HG02623 (cell line): Measurements from ENCODE around the gene FBXL13.
"Not testable (repeated sequence)": the region's sequence is repeated elsewhere in the genome, so short reads cannot be mapped to it uniquely, and the experiment has no call there.

Source experiments
- ATAC-seq: cut with Tn5 transposase; IDR thresholded peaks from one replicate; pipeline ENCODE4 v1.9.1; 2021; ENCODE audit warnings: moderate library complexity; ENCODE audit not compliant: unreplicated experiment

The FBXL13 gene

DNA sequence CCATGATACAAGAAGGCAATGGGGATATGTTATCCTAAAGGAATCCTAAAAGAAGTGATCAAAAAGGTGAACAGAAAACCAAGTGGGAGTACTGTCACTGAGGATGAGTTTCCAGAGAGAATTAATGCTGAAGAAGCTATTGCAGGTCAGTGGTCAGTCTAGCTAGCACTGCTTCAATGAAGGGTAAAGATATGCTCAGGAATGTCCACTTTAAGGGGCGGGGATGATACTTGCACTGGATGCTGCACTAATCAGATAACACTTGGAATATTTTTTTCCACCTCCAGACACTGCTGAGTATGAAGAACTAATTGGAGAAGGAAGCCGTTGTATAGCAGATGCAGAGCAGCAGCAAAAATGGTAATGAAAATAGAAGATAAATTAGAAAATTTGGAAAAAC, 86.5 kb downstream of the FBXL13 start:
- no peak for ATAC-seq

DNA sequence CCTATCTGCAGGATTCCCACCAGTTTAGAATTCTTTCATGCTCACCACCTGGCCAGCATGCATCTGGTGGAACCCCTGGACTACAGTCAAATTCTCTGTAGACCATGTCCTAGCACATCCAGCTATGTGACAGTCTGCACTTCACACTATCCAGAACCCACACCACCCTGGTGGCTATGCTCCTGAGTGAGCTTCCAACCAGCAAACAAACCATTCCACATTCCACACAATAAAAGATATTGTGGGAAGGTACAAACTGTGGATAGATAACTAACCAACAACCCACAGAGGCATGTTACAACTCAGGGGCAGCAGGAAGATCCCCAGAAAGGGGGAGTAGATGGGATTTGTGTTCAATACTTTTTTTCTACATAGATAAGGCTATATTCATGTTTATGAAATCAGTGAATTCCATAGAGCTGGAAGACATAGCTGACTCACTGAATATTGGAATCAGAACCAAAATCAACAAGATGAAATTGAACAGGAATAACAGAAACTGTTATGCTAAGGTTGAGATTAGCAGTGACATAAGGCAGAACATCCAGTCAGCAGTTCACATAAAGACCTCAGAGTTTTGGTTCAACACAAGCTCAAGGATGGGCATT, 89.3 kb downstream of the FBXL13 start:
- ATAC-seq, result no peak

DNA sequence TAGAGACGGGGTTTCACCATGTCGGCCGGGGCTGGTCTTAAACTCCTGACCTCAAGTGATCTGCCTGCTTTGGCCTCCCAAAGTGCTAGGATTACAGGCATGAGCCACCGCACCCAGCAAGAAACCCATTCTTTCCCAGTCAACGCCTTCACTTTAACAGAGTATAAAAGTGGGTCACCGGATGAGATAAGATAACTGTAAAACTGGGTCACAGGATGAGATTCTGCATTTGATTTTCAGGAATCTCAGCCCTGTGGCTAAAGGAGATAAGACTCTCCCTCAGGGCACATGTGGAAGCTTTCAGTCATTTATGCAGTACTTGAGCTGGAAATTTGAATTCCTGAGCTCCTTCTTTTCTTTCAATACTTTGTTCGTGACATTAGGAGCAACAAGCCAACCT, 91.0 kb downstream of the FBXL13 start:
- no peak for ATAC-seq

GRCh38 chr7:102982235-102982634, 92.4 kb downstream of the FBXL13 start:
- no peak for ATAC-seq

GRCh38 chr7:102981451-102981850, 93.1 kb downstream of the FBXL13 start:
- no peak for ATAC-seq

DNA sequence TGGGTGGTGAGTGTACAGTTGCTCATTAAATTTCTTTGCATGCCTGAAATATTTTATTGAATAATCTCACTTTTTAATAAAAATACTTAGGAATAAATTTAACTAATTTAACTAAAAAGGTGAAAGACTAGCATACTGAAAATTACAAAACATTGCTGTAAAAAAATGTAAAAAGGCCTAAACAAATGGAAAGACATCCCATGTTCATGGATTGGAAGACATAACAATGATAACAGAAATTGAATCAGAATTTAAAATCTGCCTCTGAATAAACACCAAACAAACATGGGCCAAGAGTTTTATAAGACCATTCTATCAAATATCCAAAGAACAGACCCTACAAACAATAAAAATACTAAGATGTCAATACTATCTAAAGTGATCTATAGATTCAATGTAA, 94.9 kb downstream of the FBXL13 start:
- ATAC-seq, result no peak

- no peak for ATAC-seq
Observed at GRCh38 chr7:102978284-102978683, 96.3 kb downstream of the FBXL13 start.

GRCh38 chr7:102977586-102977985, 97.0 kb downstream of the FBXL13 start:
- ATAC-seq, result not testable (repeated sequence)

GRCh38 chr7:102976493-102976892, 98.1 kb downstream of the FBXL13 start:
- ATAC-seq, result no peak

DNA sequence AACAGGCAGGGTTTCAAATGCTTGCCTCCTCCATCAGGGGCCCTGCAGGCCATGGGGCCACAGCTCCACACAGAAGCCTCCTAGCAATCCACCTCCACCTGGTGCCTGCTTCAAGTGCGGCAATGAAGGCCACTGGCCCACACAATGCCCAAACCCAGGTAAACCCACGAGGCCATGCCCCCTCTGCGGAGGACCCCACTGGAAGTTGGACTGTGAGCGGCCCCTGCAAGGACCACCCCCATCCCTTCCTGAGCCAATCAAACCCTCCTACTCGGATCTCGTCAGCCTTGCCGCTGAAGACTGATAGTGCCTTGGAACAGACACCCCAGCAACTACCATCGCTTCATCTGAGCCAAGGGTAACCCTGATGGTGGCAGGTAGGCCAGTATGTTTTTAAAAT, 98.7 kb downstream of the FBXL13 start:
- ATAC-seq, result no peak

GRCh38 chr7:102974366-102975236, 100.0 kb downstream of the FBXL13 start:
- ATAC-seq, result no peak

GRCh38 chr7:102973096-102973802, 101.3 kb downstream of the FBXL13 start:
- ATAC-seq, result no peak

DNA sequence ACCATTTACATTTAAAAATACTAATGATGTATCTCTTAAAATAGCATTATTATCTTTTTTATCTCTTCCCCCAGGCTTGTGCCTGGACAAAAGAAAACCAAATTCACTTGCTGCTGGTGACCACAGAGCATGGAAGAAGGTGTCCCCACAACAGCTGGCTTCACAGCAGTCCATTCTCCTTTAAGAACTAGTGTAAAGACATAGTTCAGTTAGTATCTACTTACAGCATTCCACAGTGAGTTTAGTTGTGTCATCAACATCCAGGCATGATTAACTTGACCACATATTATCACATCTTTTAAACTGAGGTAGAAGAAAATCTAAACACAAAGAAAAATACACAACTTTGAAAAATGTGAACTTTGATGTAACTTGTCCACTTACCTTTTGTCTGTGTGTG, 106.8 kb downstream of the FBXL13 start:
- no peak for ATAC-seq

DNA sequence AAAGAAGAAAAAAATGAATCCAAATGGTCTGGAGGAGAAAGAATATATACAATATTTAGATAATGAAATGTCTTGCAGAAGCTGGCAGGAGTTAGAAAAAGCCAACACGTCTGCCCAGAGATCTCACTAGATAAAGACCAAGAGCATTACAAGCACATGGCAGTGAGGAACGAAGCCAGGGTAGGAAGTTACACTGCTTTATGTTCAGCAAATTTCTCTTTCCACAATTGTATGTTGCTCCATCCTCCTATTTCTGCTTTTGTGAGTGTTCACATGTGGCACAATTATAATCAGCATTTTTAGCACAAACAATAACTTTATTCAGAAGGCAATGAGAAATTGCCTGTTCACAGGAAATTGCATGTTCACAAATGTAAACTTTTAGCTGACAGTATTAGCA, 108.1 kb downstream of the FBXL13 start:
- ATAC-seq, result no peak

- not testable (repeated sequence) for ATAC-seq
Observed at GRCh38 chr7:102961993-102962392, 112.6 kb downstream of the FBXL13 start.

DNA sequence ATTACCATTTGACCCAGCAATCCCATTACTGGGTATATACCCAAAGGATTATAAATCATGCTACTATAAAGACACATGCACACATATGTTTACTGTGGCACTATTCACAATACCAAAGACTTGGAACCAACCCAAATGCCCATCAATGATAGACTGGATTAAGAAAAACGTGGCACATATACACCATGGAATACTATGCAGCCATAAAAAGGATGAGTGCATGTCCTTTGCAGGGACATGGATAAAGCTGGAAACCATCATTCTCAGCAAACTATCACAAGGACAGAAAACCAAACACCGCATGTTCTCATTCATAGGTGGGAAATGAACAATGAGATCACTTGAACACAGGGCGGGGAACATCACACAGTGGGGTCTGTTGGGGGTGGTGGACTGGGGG, 116.6 kb downstream of the FBXL13 start:
- not testable (repeated sequence) for ATAC-seq

DNA sequence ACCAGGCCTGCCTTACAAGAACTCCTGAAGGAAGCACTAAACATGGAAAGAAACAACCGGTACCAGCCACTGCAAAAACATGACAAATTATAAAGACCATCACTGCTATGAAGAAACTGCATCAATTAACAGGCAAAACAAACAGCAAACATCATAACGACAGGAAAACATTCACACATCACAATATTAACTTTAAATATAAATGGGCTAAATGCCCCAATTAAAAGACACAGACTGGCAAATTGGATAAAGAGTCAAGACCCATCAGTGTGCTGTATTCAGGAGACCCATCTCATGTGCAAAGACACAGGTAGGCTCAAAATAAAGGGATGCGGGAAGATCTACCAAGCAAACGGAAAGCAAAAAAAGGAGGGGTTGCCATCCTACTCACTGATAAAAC, 120.2 kb downstream of the FBXL13 start:
- not testable (repeated sequence) for ATAC-seq

DNA sequence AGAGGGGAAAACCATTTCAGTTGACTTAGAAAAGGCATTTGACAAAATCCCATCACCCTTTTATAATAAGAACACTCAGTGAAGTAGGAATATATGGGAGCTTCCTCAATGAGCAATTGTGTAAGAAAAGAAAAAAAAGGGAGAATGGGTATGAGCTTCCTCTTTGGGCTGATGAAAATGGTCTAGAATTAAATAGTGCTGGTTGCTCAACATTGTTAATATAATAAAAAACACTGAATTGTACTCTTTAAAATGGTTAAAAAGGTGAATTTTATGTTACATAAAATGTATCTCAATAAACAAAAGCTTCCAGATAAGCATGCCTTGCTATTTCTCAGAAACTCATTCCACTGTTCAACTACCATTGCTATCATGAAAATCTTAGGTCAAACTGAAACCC, 121.2 kb downstream of the FBXL13 start:
- ATAC-seq, result no peak

GRCh38 chr7:102951839-102952238, 122.8 kb downstream of the FBXL13 start:
- no peak for ATAC-seq

DNA sequence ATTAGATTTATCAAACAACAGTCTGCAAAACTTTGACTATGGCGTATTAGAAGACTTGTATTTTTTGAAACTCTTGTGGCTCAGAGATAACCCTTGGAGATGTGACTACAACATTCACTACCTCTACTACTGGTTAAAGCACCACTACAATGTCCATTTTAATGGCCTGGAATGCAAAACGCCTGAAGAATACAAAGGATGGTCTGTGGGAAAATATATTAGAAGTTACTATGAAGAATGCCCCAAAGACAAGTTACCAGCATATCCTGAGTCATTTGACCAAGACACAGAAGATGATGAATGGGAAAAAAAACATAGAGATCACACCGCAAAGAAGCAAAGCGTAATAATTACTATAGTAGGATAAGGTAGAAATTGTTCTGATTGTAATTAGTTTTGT, 130.4 kb downstream of the FBXL13 start:
- ATAC-seq, result no peak

GRCh38 chr7:102943423-102944169, 131.0 kb downstream of the FBXL13 start:
- ATAC-seq, result no peak
